CD8-positive, alpha-beta memory T cell (primary cell): ENCODE data around the gene TOX3. TPM values are rescaled to one million over a fixed set of nuclear protein-coding genes. Genes with fewer than 3 reads are reported as not detected.

Experiments
- CTCF ChIA-PET: fragments of 350-600 bp; sonication (Branson Sonifier 250); formaldehyde crosslinking; loops from one replicate; lab custom pipeline; 2021; ENCODE audit warnings: antibody characterized with exemption; lab: Charles Lee
- POLR2A ChIA-PET: fragments of 350-600 bp; sonication (Branson Sonifier 250); formaldehyde crosslinking; loops from one replicate; lab custom pipeline; 2021; ENCODE audit warnings: antibody characterized with exemption; lab: Charles Lee
- DNase-seq, 5 donors: peaks; one replicate each; pipeline versions ENCODE4 v3.0.0 to v3.0.0-alpha.2; 2020 to 2022; ENCODE audit warnings: mixed read lengths in 1 of 5
- H3K27ac ChIP-seq: one replicate; pipeline ENCODE4 v1.7.0; 2013; ENCODE audit warnings: low read depth, mild to moderate bottlenecking, low read length, moderate library complexity
- H3K27me3 ChIP-seq: 2 replicates; pipeline ENCODE4 v1.7.0; 2013; ENCODE audit warnings: low read length, mild to moderate bottlenecking; ENCODE audit not compliant: insufficient read depth, poor library complexity, severe bottlenecking
- H3K36me3 ChIP-seq: 2 replicates; pipeline ENCODE4 v1.7.0; 2013; ENCODE audit warnings: mild to moderate bottlenecking, low read length, moderate library complexity; ENCODE audit not compliant: insufficient read depth
- H3K4me1 ChIP-seq: 2 replicates; pipeline ENCODE4 v1.7.0; 2013; ENCODE audit warnings: mild to moderate bottlenecking, low read length, moderate library complexity; ENCODE audit not compliant: insufficient read depth
- H3K4me3 ChIP-seq: 2 replicates; pipeline ENCODE4 v1.7.0; 2013; ENCODE audit warnings: mild to moderate bottlenecking, low read length
- H3K9me3 ChIP-seq: 2 replicates; pipeline ENCODE4 v1.7.0; 2013; ENCODE audit warnings: mild to moderate bottlenecking, low read length
- H3K27ac Mint-ChIP-seq, 8 donors: one replicate each; pipeline ENCODE4 v1.8.0; 2020 to 2021; ENCODE audit warnings: mixed read lengths in 8 of 8, mild to moderate bottlenecking in 6 of 8, inconsistent platforms in 3 of 8, moderate library complexity in 3 of 8
- H3K27me3 Mint-ChIP-seq, 2 donors: one replicate each; pipeline ENCODE4 v1.8.0; 2020 to 2021; ENCODE audit warnings: mixed read lengths in 2 of 2, mild to moderate bottlenecking in 1 of 2, moderate library complexity in 1 of 2
- H3K36me3 Mint-ChIP-seq, 3 donors: one replicate each; pipeline ENCODE4 v1.8.0; 2020 to 2021; ENCODE audit warnings: mixed read lengths in 3 of 3, inconsistent platforms in 1 of 3, mild to moderate bottlenecking in 1 of 3
- H3K4me1 Mint-ChIP-seq, 3 donors: one replicate each; pipeline ENCODE4 v1.8.0; 2020 to 2021; ENCODE audit warnings: mixed read lengths in 3 of 3, inconsistent platforms in 1 of 3, mild to moderate bottlenecking in 1 of 3
- H3K4me3 Mint-ChIP-seq, 7 donors: one replicate each; pipeline ENCODE4 v1.8.0; 2020 to 2021; ENCODE audit warnings: mixed read lengths in 7 of 7, mild to moderate bottlenecking in 6 of 7, moderate library complexity in 4 of 7, inconsistent platforms in 2 of 7
- H3K9me3 Mint-ChIP-seq, 5 donors: one replicate each; pipeline ENCODE4 v1.8.0; 2020 to 2022; ENCODE audit warnings: mixed read lengths in 5 of 5, mild to moderate bottlenecking in 3 of 5, moderate library complexity in 2 of 5, inconsistent platforms in 1 of 5
- polyA plus RNA-seq: library from polyadenylated mRNA; unstranded; fragments of 300-500 nt; fragmentation: Illumina TruSeq; gene quantifications from one replicate; pipeline ENCODE4 v1.2.3, GENCODE V29; 2021
- total RNA-seq, 2 experiments: library from RNA; stranded (reverse); gene quantifications; one replicate each; pipeline ENCODE4 v1.2.3, GENCODE V29; 2021

TOX3 gene
- total and polyA plus RNA-seq, 3 experiments from 2014 or later: not detected

- H3K9me3 Mint-ChIP-seq: peaks cover 0 to 2% (median 1%) of the 10 kb centered on the region in 5 donors
- DNase-seq: no peak
- no peaks in the 10 kb centered on the region for H3K4me1 Mint-ChIP-seq
- no peak overlapping the region for H3K27ac Mint-ChIP-seq
- ChIA-PET POLR2A (no interaction called here), CTCF (no interaction called here)
- no peaks in the 10 kb centered on the region for H3K36me3 Mint-ChIP-seq
- H3K27me3 Mint-ChIP-seq: peaks cover 0 to 2% of the 10 kb centered on the region in 2 donors
- no peaks in the 10 kb centered on the region for H3K27me3 ChIP-seq
- H3K27ac ChIP-seq: no peak overlapping the region
- H3K9me3 ChIP-seq: no peaks in the 10 kb centered on the region
- no peak overlapping the region for H3K4me3 ChIP-seq
- no peaks in the 10 kb centered on the region for H3K4me1 ChIP-seq
- no peak overlapping the region for H3K4me3 Mint-ChIP-seq
- H3K36me3 ChIP-seq: no peaks in the 10 kb centered on the region
Observed at GRCh38 chr16:52460639-52461178, 86.2 kb downstream of the TOX3 start.

GRCh38 chr16:52456368-52456767, 90.6 kb downstream of the TOX3 start:
- H3K4me1 Mint-ChIP-seq: no peaks in the 10 kb centered on the region
- H3K36me3 ChIP-seq: no peaks in the 10 kb centered on the region
- no peaks in the 10 kb centered on the region for H3K27me3 ChIP-seq
- H3K9me3 ChIP-seq: no peaks in the 10 kb centered on the region
- peaks cover 0 to 3% of the 10 kb centered on the region in 2 donors for H3K27me3 Mint-ChIP-seq
- no peak for DNase-seq
- no peaks in the 10 kb centered on the region for H3K4me1 ChIP-seq
- no peak overlapping the region for H3K4me3 ChIP-seq
- H3K27ac ChIP-seq: no peak overlapping the region
- CTCF ChIA-PET: no interaction called here
- peaks cover 1 to 7% (median 4%) of the 10 kb centered on the region in 5 donors for H3K9me3 Mint-ChIP-seq
- no peak overlapping the region for H3K4me3 Mint-ChIP-seq
- POLR2A ChIA-PET: no interaction called here
- H3K36me3 Mint-ChIP-seq: no peaks in the 10 kb centered on the region
- no peak overlapping the region for H3K27ac Mint-ChIP-seq

GRCh38 chr16:52455549-52456277, 91.2 kb downstream of the TOX3 start:
- Mint-ChIP-seq H3K9me3 (peaks cover 0 to 7% (median 4%) of the 10 kb centered on the region in 5 donors), H3K4me1 (no peaks in the 10 kb centered on the region), H3K4me3 (no peak overlapping the region), H3K36me3 (no peaks in the 10 kb centered on the region), H3K27me3 (peaks cover 0 to 3% of the 10 kb centered on the region in 2 donors), H3K27ac (no peak overlapping the region)
- Histone ChIP-seq H3K4me3 (no peak overlapping the region), H3K9me3 (no peaks in the 10 kb centered on the region), H3K27me3 (no peaks in the 10 kb centered on the region), H3K4me1 (no peaks in the 10 kb centered on the region), H3K36me3 (no peaks in the 10 kb centered on the region), H3K27ac (no peak overlapping the region)
- POLR2A ChIA-PET: no interaction called here
- DNase-seq: no peak
- CTCF ChIA-PET: no interaction called here

- Histone ChIP-seq H3K9me3 (no peaks in the 10 kb centered on the region), H3K27me3 (no peaks in the 10 kb centered on the region), H3K36me3 (no peaks in the 10 kb centered on the region), H3K4me1 (no peaks in the 10 kb centered on the region), H3K27ac (no peak overlapping the region), H3K4me3 (no peak overlapping the region)
- Mint-ChIP-seq H3K9me3 (peaks cover 0 to 7% (median 5%) of the 10 kb centered on the region in 5 donors), H3K36me3 (no peaks in the 10 kb centered on the region), H3K27ac (no peak overlapping the region), H3K4me1 (no peaks in the 10 kb centered on the region), H3K27me3 (peaks cover 0 to 3% of the 10 kb centered on the region in 2 donors), H3K4me3 (no peak overlapping the region)
- DNase-seq: no peak
- ChIA-PET POLR2A (no interaction called here), CTCF (no interaction called here)
Observed at GRCh38 chr16:52453644-52454043, 93.3 kb downstream of the TOX3 start.

- no peak for DNase-seq
- ChIA-PET CTCF (no interaction called here), POLR2A (no interaction called here)
- peaks cover 0 to 7% (median 5%) of the 10 kb centered on the region in 5 donors for H3K9me3 Mint-ChIP-seq
- no peaks in the 10 kb centered on the region for H3K9me3 ChIP-seq
- no peak overlapping the region for H3K4me3 ChIP-seq
- no peaks in the 10 kb centered on the region for H3K4me1 ChIP-seq
- no peaks in the 10 kb centered on the region for H3K4me1 Mint-ChIP-seq
- H3K27ac ChIP-seq: no peak overlapping the region
- no peaks in the 10 kb centered on the region for H3K36me3 ChIP-seq
- H3K36me3 Mint-ChIP-seq: no peaks in the 10 kb centered on the region
- H3K4me3 Mint-ChIP-seq: no peak overlapping the region
- peaks cover 0 to 3% of the 10 kb centered on the region in 2 donors for H3K27me3 Mint-ChIP-seq
- no peak overlapping the region for H3K27ac Mint-ChIP-seq
- no peaks in the 10 kb centered on the region for H3K27me3 ChIP-seq
Observed at GRCh38 chr16:52451971-52452421, 94.9 kb downstream of the TOX3 start.

GRCh38 chr16:52450916-52451315, 96.0 kb downstream of the TOX3 start:
- Histone ChIP-seq H3K4me3 (no peak overlapping the region), H3K4me1 (no peaks in the 10 kb centered on the region), H3K9me3 (no peaks in the 10 kb centered on the region), H3K27me3 (no peaks in the 10 kb centered on the region), H3K36me3 (no peaks in the 10 kb centered on the region), H3K27ac (no peak overlapping the region)
- CTCF ChIA-PET: no interaction called here
- Mint-ChIP-seq H3K36me3 (no peaks in the 10 kb centered on the region), H3K4me1 (no peaks in the 10 kb centered on the region), H3K27me3 (peaks cover 0 to 2% of the 10 kb centered on the region in 2 donors), H3K27ac (no peak overlapping the region), H3K4me3 (no peak overlapping the region), H3K9me3 (peaks cover 0 to 7% (median 5%) of the 10 kb centered on the region in 5 donors)
- POLR2A ChIA-PET: no interaction called here
- DNase-seq: no peak

- Mint-ChIP-seq H3K9me3 (peaks cover 0 to 7% (median 3%) of the 10 kb centered on the region in 5 donors), H3K36me3 (no peaks in the 10 kb centered on the region), H3K27ac (no peak overlapping the region), H3K4me1 (no peaks in the 10 kb centered on the region), H3K27me3 (peaks cover 0 to 2% of the 10 kb centered on the region in 2 donors), H3K4me3 (no peak overlapping the region)
- CTCF ChIA-PET: no interaction called here
- Histone ChIP-seq H3K4me1 (no peaks in the 10 kb centered on the region), H3K4me3 (no peak overlapping the region), H3K27ac (no peak overlapping the region), H3K36me3 (no peaks in the 10 kb centered on the region), H3K27me3 (no peaks in the 10 kb centered on the region), H3K9me3 (no peaks in the 10 kb centered on the region)
- no peak for DNase-seq
- POLR2A ChIA-PET: no interaction called here
Observed at GRCh38 chr16:52450241-52450640, 96.7 kb downstream of the TOX3 start.

GRCh38 chr16:52446080-52446479, 100.9 kb downstream of the TOX3 start:
- ChIA-PET CTCF (no interaction called here), POLR2A (no interaction called here)
- Mint-ChIP-seq H3K36me3 (no peaks in the 10 kb centered on the region), H3K4me3 (no peak overlapping the region), H3K27ac (no peak overlapping the region), H3K4me1 (no peaks in the 10 kb centered on the region), H3K27me3 (no peaks in the 10 kb centered on the region), H3K9me3 (peaks cover 0 to 7% (median 1%) of the 10 kb centered on the region in 5 donors)
- no peak overlapping the region for H3K27ac ChIP-seq
- no peak for DNase-seq
- no peaks in the 10 kb centered on the region for H3K4me1 ChIP-seq
- H3K9me3 ChIP-seq: no peaks in the 10 kb centered on the region
- H3K27me3 ChIP-seq: no peaks in the 10 kb centered on the region
- H3K36me3 ChIP-seq: no peaks in the 10 kb centered on the region
- H3K4me3 ChIP-seq: no peak overlapping the region
